ENCODE results near the gene CDH12. TPM values are rescaled to one million over a fixed set of nuclear protein-coding genes. Genes with fewer than 3 reads are reported as not detected.
"Not testable (repeated sequence)": the region's sequence is repeated elsewhere in the genome, so short reads cannot be mapped to it uniquely, and the experiment has no call there.

The CDH12 gene
- total and polyA plus RNA-seq, 10 of the 15 experiments (the other 5 are each of a cell fraction or from before 2014, with no cell fraction given) = 0.03 to 0.16 TPM; not detected in 8

DNA sequence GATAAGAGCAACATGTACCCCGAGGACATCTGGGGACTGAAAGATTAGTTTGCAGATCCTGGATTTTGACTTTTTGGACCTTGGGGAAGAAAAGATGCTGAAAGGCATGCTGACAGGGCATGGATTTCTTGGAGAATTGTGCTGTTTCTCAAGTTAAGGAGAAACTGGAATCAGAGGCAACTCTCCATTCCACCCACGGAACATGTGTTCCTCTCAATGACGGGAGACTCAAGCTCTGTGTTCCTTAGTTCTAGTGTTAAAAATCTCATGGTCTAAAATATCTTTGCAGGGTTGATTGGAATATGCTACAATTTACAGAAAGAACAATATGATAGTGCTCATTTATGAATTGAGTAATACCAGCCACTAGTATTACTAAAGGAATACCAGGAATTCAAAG lies 34.4 kb upstream of the CDH12 start:
- in situ Hi-C loops (cut with MboI) (no loop called here), intact Hi-C loops (cut with micrococcal nuclease; ENCODE audit: unreplicated experiment) (no loop called here)
- Histone ChIP-seq H3K4me2 (ENCODE audit: control insufficient read depth, insufficient read depth) (no peak overlapping the region), H3K9ac (ENCODE audit: control insufficient read depth, insufficient read depth, low read length) (no peak overlapping the region), H3K27me3 (replicated peaks in 1 of 2; ENCODE audit: control insufficient read depth in 2 of 2, insufficient read depth in 2 of 2, low read length in 1 of 2) (no peaks in the 10 kb centered on the region), H3K27ac (ENCODE audit: control insufficient read depth, insufficient read depth) (no peak overlapping the region), H3K4me3 (no peak overlapping the region), H2AFZ (ENCODE audit: control insufficient read depth, low read depth, low read length) (no peak overlapping the region), H3K9me3 (replicated peaks; ENCODE audit: control insufficient read depth, insufficient read depth, low read length) (no peaks in the 10 kb centered on the region), H4K20me1 (ENCODE audit: control insufficient read depth, insufficient read depth) (no peaks in the 10 kb centered on the region), H3K79me2 (ENCODE audit: control insufficient read depth, insufficient read depth, low read length) (no peaks in the 10 kb centered on the region), H3K36me3 (ENCODE audit: control insufficient read depth in 2 of 2, insufficient read depth in 2 of 2, low read length in 1 of 2) (no peaks in the 10 kb centered on the region), H3K4me1 (ENCODE audit: control insufficient read depth, insufficient read depth, low read length) (no peaks in the 10 kb centered on the region)
- WGBS (ENCODE audit: insufficient coverage, insufficient replicate concordance, low lambda C conversion rate, missing lambda C conversion rate) = 28% methylated on average over 3 of the region's 3 CpGs
- DNase-seq (ENCODE audit: low read depth, low spot score) (no peak), FAIRE-seq (no peak), ATAC-seq (no peak)
- BruUV-seq (replicated peaks) = no TSS peak
- ChIA-PET SMC1A (ENCODE audit: uncharacterized antibody, unreplicated experiment) (interaction anchor here (1.1 kb wide), 1 partner anchor 250 kb away, joined by 4 read pairs; no protein-coding TSS in a partner anchor), POLR2A (no interaction called here), RAD21 (ENCODE audit: unreplicated experiment) (interaction anchor here (1.0 kb wide), 1 partner anchor 11 kb away, joined by 3 read pairs; no protein-coding TSS in a partner anchor), CTCF (interaction anchor here (0.6 kb wide), 1 partner anchor 29 kb away, joined by 3 read pairs; no protein-coding TSS in a partner anchor)
- TF ChIP-seq IKZF2 (IDR thresholded peaks at IDR 0.05) (no peak), STAT3 (IDR thresholded peaks at IDR 0.05; ENCODE audit: low read depth, low read length) (no peak), HCFC1 (IDR thresholded peaks at IDR 0.05; ENCODE audit: low read length) (no peak), NFIC (IDR thresholded peaks at IDR 0.05; ENCODE audit: low read depth, low read length) (no peak), SREBF2 (IDR thresholded peaks at IDR 0.05; ENCODE audit: low read length) (no peak), NFXL1 (IDR thresholded peaks at IDR 0.05; ENCODE audit: borderline replicate concordance) (no peak), ZNF24 (IDR thresholded peaks at IDR 0.05) (no peak), ATF7 (IDR thresholded peaks at IDR 0.05; ENCODE audit: low read depth) (no peak), HDAC6 (IDR thresholded peaks at IDR 0.05; ENCODE audit: unreplicated experiment) (no peak), PAX5 (IDR thresholded peaks at IDR 0.05; ENCODE audit: borderline replicate concordance, low read depth, low read length) (no peak)
- TF ChIP-seq, protein P1, sequence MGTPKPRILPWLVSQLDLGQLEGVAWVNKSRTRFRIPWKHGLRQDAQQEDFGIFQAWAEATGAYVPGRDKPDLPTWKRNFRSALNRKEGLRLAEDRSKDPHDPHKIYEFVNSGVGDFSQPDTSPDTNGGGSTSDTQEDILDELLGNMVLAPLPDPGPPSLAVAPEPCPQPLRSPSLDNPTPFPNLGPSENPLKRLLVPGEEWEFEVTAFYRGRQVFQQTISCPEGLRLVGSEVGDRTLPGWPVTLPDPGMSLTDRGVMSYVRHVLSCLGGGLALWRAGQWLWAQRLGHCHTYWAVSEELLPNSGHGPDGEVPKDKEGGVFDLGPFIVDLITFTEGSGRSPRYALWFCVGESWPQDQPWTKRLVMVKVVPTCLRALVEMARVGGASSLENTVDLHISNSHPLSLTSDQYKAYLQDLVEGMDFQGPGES (IDR thresholded peaks at IDR 0.05) = no peak

DNA sequence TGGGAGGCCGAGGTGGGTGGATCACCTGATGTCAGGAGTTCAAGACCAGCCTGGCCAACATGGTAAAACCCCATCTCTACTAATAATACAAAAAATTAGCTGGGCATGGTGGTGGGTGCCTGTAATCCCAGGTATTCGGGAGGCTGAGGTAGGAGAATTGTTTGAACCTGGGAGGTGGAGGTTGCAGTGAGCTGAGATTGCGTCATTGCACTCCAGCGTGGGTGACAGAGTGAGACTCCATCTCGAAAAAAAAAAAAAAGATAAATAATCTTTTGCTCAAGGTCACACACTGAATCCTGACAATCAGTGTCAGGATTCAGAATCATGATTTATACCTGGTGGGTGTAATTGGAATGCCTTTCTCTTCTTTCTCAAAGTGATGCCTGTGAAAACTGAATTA lies 5.8 kb upstream of the CDH12 start:
- ATAC-seq; SMC1A ChIA-PET (ENCODE audit: uncharacterized antibody, unreplicated experiment); H3K27me3 ChIP-seq (replicated peaks in 1 of 2; ENCODE audit: control insufficient read depth in 2 of 2, insufficient read depth in 2 of 2, low read length in 1 of 2); in situ Hi-C loops (cut with MboI); RAD21 ChIA-PET (ENCODE audit: unreplicated experiment); CTCF ChIA-PET; H3K4me2 ChIP-seq (ENCODE audit: control insufficient read depth, insufficient read depth); H3K9me3 ChIP-seq (replicated peaks; ENCODE audit: control insufficient read depth, insufficient read depth, low read length); H4K20me1 ChIP-seq (ENCODE audit: control insufficient read depth, insufficient read depth); POLR2A ChIA-PET; DNase-seq (ENCODE audit: low read depth, low spot score); H2AFZ ChIP-seq (ENCODE audit: control insufficient read depth, low read depth, low read length); intact Hi-C loops (cut with micrococcal nuclease; ENCODE audit: unreplicated experiment); H3K79me2 ChIP-seq (ENCODE audit: control insufficient read depth, insufficient read depth, low read length); H3K4me1 ChIP-seq (ENCODE audit: control insufficient read depth, insufficient read depth, low read length); BruUV-seq (replicated peaks); H3K36me3 ChIP-seq (ENCODE audit: control insufficient read depth in 2 of 2, insufficient read depth in 2 of 2, low read length in 1 of 2); H3K9ac ChIP-seq (ENCODE audit: control insufficient read depth, insufficient read depth, low read length); H3K4me3 ChIP-seq; FAIRE-seq; H3K27ac ChIP-seq (ENCODE audit: control insufficient read depth, insufficient read depth): not testable (repeated sequence)
- 53% methylated on average over 4 of the region's 5 CpGs for WGBS (ENCODE audit: insufficient coverage, insufficient replicate concordance, low lambda C conversion rate, missing lambda C conversion rate)

All from GM12878 (cell line).